DMS 273 treated with DMSO at 0.1 percent for 48 hours (cell line): Measurements from ENCODE around the gene RAC2.

Experiments used
- DNase-seq: peaks from one replicate; lab custom pipeline; 2025; lab: John Stamatoyannopoulos, UW

The RAC2 gene

DNA sequence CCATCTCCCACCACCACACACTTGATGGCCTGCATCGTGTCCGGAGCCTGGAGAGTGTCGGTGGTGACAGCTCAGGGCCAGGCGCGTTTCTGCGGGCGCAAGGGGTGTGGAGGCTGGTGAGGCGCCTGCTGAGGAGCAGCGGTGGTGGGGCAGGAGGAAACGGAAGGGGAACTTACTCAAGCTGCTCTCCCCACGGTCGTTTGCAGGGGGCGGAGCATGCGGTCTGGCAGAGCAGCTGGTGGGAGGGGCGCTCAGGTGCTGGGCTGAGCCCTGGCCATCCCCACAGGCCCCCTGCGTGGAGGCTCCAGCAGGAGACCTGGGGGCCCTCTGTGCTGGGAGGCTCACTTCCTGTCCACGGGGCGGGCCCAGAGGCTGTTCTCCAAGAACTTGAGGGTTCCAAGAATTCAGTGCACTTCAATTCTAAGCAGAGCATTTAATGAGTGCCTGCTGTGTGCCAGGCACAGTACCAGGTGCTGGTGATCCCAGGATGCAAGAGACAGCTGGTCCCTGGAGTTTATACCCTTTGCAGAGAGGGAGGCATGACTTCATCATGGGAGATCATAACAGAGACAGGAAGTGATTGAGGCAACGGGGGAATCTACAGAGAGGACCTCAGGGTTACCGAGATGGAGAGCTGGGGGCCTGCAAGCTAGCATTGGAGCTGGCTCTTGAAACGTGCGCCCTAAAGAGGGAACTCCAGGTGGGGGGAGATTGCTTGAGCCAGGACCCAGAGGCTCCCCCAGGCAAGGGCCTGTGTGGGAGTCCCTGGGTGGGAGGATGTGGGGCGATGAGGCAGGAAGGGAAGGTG lies at the start of gene RAC2:
RAC2 (minus strand) TSS at position 156 of the 808 bp plus-strand sequence; CDS start at position 35, 121 bp downstream.
- DNase-seq: no peak

DNA sequence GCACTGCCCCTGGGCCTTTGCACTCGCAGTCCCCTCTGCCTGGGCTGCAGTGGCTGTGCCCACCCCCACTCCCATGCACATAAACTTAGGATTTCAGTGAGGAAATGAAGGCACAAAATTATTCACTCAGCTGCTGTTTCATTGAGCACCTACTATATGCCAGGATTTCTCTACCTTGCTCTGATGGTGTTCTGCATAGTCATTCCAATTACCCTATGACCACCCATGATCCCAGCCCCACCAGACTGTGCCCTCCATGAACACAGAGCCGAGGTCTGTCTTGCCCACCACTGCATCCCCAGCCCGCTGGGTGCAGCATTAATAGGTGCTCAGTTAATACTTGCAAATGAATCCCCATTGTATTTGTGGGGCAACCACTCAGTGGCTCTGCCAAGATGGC lies 49.1 kb upstream of the RAC2 start:
- DNase-seq: no peak

DNA sequence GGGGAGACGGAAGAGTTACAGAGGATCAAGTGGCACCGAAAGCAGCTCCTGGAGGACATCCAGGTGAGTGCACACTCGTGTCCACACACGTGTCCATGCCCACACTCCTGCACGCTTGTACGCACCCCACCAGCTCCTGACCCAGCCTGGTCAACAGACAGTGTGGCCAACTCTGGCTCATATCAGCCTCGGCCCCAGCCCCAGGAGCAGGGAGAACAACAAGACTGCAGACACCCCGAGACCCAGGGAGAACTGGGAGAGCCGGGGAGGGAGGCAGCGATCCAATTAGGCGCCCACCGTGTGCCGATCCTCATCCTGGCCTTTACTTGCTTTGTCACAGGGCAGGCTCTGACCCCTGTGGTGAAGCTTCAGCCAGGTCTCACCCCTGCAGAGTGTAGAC lies 48.6 kb upstream of the RAC2 start:
- DNase-seq: no peak

DNA sequence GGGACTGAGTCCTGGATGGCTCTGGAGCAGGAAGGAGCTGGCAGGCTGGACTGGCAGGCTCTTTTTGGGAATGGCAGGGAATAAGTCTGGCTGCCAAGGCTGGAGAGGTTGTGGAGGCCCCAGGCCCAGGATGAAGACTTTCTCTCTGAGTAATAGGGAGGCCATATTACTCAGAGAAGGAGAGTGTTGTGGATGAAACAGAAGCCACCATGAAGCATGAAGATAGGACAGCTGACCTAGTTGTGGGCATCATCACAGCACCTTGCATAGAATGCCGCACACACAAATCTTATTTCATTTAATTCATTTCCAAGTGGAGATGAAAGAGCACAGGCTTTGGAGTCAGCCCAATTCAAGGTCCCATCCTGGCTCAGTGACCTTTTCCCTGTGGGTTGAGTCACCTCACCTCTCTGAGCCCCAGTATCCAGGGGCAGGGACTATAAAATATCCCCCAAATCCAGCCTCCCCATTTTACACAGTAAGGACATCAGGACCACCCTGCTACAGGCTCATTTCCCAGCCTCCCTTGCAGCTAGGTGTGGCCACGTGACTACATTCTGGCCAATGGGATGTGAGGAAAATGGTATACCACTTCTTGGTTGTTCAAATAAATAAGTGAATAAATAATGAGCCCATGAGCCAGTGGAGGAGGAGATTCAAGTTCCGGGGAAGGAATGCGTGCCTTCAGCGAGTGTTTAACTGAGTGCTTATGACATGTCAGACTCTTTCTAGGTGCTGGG lies 47.7 kb upstream of the RAC2 start:
- no peak for DNase-seq

DNA sequence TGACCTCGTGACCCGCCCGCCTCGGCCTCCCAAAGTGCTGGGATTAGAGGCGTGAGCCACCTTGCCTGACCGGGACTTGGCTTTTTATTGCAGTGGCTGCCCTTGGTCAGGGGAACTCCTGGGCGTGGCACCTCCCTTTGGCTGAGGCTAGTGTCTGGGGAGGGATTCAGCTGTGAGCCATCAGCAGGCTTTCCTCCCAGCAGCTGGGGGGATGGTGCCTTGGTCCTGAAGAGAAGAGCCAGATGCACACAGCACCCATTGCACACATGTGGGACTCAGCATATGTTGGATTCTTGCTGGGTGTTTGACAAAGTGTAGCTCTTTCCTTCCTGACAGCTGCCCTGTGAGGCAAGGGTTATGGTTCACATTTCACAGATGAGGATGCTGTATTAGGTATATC lies 46.7 kb upstream of the RAC2 start:
- no peak for DNase-seq

DNA sequence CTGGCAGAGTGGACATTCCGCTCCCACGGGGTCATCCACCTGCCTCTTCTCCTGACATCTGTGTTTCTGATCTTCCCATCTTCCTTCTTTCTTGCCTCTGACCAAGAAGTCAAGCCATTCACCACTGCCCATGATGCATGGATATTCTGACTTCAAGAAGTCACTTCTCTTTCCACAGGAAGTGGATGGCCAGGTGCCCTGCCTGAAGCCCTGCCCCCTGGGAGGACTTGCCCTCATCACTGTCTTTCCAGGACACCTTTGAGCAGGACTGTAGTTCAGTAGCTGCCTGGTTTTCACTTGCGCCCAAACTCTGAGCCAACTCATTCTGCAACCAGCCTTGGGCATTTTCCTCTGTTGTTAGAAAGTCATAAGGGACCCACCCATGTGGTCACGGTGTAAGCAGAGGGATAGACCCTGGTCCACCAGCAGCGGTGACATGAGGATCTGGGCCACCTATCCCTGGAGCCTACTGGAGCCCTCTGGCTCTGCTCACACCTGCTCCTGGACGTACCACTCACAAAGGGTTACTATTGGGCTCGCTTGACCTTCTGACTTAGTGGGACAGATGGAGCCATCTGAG lies 45.2 kb upstream of the RAC2 start:
- no peak for DNase-seq

DNA sequence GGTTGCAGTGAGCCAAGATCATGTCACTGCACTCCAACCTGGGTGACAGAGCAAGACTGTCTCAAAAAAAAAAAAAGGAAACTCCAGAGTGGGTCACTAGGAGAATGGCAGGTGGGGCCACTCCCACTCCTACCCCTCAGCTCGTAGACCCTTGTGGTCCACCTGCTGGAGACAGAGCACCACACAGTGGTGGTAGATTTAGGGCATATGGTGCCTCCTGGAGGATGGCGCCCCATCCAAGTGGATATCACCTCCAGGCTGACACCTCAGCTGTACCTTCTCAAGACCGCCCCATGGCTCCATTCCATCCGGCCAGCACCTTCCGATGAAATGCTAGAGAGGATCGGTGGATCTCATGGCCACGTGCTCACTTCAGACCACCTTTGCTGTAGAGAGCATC lies 44.5 kb upstream of the RAC2 start:
- DNase-seq: no peak

DNA sequence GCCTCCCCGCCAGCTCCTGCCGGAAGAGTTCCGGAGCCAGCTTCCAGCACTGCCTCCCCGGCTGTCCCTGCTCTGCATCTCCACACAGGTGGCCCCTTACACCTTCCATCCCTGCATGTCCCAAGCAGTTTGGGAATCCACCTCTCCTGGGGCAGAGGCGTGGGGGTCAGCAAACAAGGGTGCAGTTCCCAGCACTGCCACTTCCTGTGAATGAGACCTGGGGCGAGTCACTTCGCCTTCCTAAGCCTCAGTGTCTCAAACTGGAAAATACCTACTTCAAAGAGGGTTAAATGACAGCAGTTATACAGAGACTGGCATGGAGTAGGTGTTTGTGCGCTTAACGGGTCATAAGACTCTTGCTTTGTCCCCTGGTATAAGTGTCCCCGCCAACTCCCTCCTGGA lies 43.5 kb upstream of the RAC2 start:
- DNase-seq: no peak

DNA sequence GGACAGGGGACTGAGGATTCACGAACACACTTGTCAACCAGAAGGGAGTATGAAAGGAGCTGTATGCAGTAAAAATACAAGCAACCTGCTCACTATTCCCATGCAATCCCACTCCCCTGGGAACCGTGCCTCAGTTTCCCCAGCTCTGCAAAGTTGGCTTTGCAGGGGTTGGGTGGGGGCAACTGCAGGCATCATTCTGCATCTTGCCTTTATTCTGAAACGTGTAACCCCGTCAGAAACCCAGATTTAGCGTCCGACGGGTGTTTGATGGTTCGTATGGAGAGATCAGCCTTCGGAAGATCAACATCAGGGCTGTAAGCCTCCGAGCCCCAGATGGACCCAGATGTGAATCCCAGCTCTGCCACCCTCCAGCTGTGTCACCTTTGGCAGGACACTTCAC lies 41.9 kb upstream of the RAC2 start:
- DNase-seq: no peak

DNA sequence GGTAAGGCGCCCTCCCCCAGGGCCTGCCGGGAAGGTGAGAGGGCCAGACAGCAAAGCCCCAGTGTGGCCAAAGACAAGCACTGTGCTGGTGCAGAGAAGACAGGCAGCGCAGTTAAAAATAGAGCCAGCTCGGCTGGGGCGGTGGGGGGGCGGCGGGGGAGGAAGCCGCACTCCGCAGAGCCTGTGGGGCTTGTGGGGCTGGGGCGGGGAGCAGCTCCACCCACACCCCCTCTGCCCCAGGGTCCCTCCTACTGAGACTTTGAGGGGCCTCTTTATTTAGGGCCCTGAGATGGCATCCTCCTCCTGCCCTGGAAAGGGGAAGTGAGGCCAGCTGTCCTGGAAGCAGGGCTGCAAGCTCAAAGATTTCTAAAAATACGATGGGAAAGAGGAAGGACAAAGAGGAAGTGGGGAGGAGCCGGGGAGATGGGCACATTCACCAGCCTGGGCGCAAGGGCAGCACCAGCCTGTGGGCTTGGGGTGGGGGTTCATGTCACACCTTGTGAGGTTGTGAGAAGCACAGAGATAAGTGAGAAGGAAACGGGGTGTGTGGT lies 40.8 kb upstream of the RAC2 start:
- DNase-seq: no peak

DNA sequence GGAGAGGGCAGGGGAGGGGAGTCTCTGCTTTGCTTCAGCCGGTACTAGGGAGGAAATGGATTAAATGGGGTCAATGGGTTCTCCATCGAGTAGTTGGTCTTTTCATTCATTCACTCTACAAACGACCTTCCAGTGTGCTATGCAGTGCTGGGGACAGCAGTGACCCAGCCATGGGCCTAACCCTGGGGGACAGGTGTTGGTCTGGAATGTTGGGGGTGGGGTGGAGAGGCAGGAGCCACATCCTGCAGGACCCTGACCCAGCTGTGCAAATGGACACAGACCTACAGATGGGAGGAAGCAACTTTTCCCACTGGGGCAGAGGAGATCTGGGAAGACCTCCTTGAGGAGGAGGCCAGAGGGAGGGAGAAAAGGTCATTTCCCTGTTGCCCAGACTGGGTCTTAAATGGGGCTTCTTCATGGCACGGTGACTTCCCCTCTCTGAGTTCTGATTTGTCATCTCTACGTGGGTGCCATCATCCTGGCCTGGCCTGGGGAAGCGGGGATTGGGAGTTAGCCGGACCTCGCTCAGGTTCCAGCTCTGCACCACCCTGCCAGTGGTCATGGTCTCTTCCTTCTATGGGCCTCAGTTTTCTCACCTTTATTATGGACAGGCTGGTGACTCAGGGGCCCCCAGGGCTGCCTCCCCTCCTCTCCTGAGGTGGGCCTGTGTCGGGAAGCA lies 40.2 kb upstream of the RAC2 start:
- no peak for DNase-seq

DNA sequence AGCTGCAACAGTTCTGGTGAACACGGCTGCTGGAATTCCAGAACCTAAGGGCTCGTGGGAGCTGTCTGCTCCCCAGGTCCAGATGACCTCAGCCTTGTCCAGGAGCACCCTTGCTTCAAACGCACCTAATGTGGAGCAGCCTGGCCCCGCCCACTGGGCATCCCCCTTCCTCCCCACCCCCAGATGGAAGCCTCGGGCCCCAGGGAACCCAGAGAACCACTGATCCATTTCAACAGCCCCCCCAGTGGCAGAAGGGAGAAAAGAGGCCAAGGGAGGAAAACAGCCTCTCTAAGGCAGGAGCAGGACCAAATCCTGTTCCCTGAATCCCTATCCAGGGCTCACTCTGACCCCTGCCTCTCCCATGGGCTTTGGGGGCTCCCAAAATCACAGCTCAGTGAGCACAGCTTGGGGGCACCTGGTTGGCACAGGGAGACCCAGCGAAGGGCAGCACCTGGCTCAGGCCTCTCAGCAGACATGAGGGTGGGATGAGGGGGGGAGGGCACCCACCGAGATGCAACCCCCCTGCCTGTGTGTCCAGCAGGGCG lies 39.4 kb upstream of the RAC2 start:
- DNase-seq: no peak

DNA sequence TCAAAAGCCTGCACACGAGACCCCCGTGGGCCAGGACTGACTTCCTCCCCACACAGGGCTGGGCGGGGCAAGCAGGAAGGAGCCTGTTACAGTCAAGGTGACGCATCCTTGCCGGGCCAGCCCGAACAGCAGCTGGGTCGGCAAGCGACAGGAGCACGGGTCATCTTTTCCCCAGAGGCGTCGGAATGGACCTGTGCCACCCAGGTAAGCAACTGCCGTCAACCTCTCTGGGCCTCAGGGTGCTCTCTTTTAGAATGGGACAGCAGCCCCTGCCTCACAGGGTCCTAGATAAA lies 38.3 kb upstream of the RAC2 start, which contains the start of gene CYTH4:
CYTH4 (plus strand) TSS at position 124 of the 293 bp plus-strand sequence; CDS start at position 186, 62 bp downstream.
- no peak for DNase-seq

DNA sequence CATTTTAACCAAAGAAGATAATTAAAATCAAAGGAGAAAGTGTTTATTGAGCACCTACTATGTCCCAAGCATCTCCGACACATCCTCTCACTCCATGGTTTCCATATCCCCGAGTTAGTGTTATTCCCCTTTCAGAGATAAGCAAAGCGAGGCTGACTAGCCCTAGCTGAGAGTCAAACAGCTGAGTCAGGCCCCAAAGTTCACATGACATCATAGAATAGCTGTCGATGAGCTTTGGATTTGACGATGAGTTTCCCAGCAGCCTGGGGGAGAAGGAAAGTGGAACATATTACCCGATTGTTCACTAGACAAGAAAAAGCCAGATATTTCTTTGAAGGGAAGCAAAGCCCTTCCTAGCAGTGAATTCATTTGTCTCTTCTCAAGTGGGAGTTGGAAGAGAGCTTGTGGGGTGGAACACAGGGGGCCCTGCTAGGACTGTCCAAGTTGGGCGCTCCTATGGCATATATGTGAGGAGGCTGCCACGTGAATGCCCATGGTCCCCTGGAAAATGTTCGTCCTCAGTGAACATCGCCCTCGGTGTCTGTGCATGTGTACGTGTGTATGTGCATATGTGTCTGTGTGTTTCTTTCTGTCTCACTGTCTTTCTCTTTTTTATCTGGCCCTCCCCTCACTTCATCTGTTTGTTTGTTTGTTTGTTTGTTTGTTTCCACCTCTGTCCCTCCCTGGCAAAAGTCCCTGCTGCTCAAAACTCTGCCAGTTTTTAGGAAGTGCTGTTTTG lies 37.7 kb upstream of the RAC2 start:
- no peak for DNase-seq

DNA sequence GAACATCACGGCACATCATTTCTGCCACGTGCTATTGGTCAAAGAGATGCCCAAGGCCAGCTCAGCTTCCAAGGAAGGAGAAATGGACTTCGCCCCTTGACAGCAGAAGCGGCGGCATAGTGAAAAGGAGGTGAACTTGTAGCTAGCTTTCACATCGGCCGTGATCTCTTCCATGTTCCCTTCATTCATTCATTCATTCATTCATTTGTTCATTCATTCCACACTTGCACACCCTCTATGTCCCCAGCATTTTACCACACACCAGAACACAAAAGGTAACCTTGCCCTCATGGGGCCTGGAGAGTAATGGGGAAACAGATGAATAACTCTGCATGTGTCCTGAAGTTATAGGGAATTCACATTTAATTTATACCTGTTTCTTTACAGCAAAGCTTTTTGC lies 37.1 kb upstream of the RAC2 start:
- DNase-seq: no peak

DNA sequence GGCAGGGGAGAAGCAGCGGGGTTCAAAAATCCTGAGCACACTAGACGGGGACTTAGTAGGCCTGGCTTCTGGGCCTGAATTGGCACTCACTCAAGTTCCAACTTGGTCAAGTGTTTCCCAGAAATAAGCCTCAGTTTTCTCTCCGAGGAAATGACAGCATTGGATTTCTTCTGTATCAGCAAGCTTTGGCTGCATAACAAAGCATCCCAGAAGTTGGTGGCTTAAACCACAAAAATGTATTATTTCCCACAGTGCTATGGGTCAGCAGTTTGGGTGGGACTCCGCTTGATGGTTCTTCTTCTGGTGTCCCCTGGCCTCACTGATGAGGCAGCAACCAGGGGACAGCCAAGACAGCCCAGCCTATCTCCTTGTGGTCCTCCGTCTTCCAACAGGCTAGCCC lies 36.6 kb upstream of the RAC2 start:
- DNase-seq: no peak

DNA sequence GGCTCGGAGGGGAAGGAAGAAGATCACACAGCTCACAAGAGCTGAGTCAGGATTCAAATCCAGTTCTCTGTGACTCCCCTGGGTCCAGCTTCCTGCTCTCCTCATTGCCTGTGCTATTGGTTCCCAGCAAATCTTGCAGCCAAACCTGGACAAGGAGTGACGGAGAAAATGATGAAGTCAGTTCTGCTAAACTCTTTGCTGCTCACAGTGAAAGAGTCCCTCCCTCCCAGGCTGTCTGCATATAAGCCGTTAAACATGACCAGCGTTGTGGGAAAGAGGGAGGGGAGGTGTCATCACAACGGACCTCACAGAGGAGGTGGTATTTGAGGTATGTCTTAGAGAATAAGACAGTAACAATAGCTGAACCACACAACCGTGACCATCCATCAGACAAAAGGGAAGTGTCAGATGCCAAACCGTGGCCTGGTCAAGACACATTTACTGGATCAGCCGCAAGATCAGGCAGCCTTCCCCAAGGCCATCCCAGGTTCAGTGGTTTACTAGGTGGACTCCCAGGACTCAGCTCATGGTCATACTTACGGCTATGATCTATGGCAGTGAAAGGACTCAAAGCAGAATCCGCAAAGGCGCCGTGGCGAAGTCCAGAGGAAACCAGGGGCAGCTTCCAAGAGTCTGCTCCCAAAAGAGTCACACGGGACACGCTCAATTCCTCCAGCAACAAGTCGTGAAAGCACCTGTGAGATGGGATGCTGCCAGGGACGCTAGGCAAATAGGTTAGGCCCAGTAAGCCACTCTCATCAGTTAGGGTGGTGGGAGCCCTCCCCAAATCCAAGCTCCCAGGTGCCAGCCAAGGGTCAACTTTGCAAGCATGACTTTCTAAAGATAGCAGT lies 35.5 kb upstream of the RAC2 start:
- no peak for DNase-seq

DNA sequence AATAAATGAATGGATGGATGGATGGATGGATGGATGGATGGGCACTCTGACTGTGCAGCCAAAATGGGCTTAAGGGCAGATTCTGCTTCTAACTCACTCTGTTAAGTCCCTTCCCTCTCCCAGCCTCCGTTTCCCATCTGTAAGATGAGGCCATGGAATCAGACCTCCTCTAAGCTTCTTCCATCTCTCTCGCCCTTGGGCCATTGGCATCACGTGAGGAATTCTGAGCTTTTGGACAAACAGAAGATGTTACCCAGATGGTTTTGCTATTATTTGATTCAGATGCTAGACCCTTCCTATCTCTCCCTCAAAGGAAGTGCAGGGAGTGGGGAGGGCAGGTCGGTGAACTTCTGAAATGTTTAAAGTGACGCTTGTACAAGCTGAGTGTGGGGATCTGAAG lies 34.2 kb upstream of the RAC2 start:
- DNase-seq: no peak

DNA sequence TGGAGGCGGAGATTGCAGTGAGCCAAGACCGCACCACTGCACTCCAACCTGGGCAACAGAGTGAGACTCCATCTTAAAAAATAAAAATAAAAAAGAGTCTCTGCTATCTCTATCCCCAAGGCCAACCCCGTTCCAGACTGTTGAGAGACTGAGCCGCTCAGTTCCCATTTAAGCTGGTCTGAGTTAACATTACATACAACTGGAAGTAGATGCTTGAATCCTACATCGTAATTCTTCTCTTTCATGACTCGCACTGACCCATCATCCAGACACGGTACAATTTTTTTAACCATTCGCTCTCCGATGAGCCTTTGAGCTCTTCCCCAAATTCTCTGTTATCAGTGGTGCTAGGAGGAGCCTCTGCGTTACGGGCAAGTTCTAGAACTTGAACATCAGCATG lies 33.3 kb upstream of the RAC2 start:
- DNase-seq: no peak

DNA sequence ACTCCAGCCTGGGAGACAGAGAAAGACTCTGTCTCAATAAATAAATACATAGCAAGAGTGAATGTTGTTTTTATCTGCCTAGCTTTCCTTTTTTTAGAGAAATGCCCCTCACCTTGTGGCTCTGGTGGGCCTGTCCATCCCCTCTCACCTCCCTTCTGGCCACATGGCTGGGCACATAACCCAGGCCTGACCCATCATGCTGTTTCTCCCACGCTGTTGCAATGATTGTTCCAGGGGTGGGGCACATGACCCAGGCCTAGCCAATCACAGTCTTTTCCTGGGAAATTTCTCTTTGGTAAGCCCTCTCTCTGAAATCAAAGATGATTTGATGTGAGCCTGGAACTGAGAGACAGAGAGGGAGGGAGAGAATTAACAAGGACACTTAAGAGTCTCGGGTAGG lies 32.7 kb upstream of the RAC2 start:
- DNase-seq: no peak

DNA sequence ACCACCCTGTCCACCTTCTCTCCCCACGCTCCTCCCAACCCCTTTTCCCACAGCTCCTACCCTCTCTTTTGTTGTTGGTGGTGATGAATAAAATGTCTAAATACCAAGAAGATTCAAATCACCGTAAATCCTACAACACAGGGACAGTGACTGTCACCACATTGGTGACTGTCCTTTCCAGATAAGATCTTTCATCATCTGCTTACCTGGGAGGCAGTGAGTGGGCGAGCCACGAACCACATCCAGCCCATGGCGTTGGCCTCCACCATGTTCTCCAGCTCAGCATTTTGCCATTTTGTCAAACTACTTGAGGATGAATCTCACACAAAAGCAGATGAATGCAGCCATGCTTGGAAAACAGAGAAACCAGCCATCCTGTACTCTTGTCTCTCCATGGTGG lies 31.6 kb upstream of the RAC2 start:
- DNase-seq: no peak
